Embryonic facial prominence (tissue), 1 donor: ENCODE data around the gene IREB2.
"Not testable (repeated sequence)": the region's sequence is repeated elsewhere in the genome, so short reads cannot be mapped to it uniquely, and the experiment has no call there.

Experiments
- DNase-seq: peaks from one replicate; pipeline ENCODE4 v3.0.0-alpha.2; 2016; ENCODE audit errors: extremely low spot score

Gene IREB2

DNA sequence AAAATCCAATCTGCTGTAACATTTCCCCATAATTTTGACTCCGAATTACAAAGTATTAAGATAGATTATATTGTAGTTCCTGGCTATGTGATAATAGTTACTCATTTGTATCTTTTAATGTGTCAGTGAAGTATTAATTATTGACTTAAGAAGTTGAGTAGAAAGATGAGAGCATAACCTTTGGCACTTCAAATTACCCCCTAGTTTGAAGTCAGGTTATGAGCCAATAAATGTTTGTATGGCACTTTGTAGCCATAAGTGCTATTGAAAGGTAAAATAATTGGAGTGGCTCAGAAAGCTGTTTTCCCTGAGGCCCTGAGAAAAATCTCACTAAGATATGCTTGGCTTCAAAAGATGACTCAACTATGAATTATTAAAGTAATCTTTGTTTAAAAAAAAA lies 31.0 kb downstream of the IREB2 start:
- no peak for DNase-seq

- DNase-seq = no peak
Observed at GRCh38 chr15:78477295-78477694, 39.3 kb downstream of the IREB2 start.

DNA sequence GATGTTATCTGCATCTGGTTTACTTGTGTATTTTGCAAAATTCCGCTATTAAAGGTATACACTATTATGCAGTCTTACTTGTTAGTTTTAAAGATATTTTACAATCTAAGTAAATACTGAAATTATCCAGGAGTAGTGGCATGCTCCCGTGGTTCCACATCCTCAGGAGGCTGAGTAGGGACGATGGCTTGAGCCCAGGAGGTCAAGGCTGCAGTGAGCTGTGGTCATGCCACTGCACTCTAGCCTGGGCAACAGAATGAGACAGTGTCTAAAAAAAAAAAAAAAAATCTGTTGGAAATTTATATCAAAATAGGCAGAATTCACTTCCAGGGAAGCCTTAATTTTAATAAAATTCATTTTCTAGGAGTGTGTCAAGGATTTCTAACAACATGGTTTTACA lies 41.6 kb downstream of the IREB2 start:
- no peak for DNase-seq

- DNase-seq = no peak
Observed at GRCh38 chr15:78481917-78482316, 43.9 kb downstream of the IREB2 start.

- no peak for DNase-seq
Observed at GRCh38 chr15:78492872-78493271, 54.9 kb downstream of the IREB2 start.

- DNase-seq = no peak
Observed at GRCh38 chr15:78501857-78502256, 63.8 kb downstream of the IREB2 start.

GRCh38 chr15:78502641-78503040 lies 64.6 kb downstream of the IREB2 start:
- no peak for DNase-seq

DNA sequence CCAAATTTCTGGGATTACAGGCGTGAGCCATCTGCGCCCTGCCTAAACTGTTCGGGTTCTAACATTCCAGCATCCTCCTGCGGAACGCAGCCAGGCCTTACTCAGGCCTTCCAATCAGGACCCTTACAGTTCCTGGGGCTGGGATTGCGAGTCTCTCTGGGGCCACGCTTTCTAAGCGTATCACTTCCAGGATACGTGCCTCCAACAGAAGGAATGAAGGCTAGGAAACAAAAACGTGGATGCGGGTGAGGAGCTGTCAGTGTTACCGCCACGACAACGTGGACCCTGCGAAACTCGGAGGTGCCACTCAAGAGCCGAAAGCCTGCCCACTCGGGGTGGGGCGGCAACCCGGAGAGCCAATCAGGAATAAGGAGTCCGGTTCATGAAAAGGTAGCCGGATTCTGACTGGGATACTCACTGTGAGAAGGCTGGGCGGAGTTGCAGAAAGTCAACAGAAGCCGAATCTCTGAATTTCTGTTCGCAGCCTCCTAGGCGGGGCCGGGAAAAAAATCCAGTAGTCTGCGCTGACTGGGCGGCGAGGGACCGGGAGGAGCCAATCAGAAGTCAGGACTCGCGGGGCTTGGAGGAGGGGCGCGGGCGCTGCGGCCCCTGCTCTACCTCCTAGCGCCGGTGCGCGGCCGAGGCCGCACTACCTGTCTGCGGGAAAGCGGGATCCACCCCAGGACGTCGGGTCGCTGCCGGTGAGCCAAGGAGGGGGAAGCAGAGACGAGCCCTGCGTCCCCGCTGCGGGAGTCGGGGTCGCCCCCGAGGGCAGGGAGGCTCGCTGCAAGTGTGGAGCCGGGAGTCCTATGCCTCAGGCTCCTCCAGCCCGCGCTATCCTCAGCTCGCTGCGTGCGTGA lies 69.2 kb downstream of the IREB2 start, which contains the start of gene HYKK:
Gene HYKK (plus strand): TSS at position 607 of the 860 bp plus-strand sequence. CDS start 5,512 bp downstream, outside the sequence.
- DNase-seq = peak; percentile 96

- no peak for DNase-seq
Observed at GRCh38 chr15:78507831-78508160, 69.8 kb downstream of the IREB2 start.

DNA sequence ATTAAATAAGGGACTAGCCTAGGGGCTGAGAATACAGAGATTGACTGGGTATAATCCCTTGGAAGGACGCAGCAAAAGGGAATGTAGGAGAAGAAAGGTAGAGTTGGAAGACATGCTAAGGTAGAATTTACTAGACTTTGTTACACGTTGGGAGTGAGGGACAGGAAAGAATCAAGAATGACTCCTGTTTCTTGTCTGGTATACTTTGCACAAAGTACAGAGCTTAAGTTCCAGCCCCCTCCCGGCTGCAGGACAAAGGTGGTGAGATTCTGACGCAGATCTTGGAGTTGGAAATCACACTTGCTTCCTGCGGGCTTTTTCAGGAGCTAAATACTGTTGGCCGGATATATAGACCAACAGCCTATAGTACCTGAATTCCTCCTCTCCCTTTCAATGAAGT lies 70.3 kb downstream of the IREB2 start:
- no peak for DNase-seq

DNA sequence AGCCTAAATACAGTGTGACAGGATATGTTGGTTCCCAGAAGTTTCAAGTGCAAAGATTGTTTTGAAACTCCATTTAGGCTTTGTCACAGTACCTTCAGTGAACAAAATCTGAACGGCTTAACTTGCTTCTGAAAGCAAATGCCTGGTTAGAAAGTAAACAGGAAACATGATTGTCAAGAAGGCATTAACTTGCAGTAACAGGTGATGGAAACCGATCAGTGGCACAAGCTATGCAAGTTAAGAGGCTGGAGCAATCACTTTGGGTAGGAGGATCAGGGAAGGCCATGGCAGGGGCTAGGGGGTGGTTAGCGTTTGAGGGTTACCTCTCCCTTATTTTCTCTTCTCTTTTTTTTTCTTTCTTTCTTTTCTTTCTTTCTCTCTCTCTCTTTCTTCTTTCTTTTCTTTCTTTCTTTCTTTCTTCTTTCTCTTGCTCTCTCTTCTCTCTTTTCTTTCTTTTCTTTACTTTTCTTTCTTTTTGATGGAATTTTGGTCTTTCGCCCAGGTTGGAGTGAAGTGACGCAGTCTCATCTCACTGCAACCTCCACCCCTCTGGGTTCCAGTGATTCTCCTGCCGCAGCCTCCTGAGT lies 71.8 kb downstream of the IREB2 start:
- DNase-seq = no peak

DNA sequence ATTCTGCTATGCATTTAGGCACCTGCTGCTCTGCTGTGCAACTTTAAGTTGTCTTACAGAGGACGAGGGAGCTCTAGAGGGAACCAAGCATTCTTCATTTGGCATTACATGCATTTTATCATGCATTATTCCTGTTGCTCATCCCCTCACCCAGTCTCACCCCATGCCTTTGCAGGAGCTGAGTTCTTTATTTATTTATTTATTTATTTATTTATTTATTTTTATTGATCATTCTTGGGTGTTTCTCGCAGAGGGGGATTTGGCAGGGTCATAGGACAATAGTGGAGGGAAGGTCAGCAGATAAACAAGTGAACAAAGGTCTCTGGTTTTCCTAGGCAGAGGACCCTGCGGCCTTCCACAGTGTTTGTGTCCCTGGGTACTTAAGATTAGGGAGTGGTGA lies 82.0 kb downstream of the IREB2 start:
- not testable (repeated sequence) for DNase-seq

- no peak for DNase-seq
Observed at GRCh38 chr15:78524230-78524629, 86.2 kb downstream of the IREB2 start.

DNA sequence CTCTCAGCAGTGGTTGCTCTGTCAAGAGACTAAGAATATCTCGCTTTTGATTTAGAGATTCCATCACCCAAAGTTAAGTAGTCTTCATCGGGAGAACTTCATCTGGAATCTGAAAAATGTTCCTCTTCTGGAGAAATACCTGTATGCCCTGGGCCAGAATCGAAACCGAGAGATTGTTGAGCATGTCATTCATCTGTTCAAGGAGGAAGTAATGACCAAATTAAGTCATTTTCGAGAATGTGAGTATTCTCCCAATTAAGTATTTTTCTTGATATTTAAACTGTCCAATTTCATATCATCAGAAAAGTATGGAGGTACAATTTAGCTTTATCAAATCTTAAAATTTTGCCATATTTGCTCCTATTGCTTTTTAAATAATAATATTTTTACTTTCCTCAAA lies 89.3 kb downstream of the IREB2 start:
- DNase-seq = no peak

DNA sequence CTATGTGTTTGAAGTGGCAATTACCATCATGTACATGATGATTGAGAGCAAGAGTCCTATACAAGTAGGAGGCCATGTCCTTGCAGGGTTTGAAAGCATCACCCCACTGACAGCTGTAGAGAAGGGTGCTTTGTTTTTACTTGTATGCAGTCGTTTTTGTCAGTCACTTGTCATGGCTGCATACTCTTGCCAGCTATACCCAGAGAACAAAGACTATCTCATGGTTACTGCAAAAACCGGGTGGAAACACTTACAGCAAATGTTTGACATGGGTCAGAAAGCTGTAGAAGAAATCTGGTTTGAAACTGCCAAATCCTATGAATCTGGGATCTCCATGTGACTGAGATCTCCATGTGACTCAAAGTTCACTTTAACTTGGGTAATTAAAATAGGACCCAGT lies 95.3 kb downstream of the IREB2 start:
- no peak for DNase-seq

DNA sequence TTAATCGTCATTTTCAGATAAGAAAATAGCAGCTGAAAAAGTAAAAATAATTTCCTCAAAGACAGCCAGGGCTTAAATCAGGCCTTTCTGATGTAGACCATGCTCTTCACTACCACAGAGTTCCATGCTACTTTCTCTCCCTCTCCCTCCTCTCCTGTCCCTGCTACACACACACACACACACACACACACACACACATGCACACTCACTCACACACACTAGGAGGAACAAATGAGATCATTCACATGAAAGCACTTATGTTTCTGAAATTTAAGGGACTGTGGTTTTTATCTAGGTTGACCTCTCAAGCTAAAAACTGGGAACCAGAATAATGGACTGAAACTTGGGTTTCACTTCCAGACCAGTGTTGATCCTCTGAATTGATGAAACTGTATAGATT lies 98.1 kb downstream of the IREB2 start:
- no peak for DNase-seq

GRCh38 chr15:78537266-78537905 lies 99.4 kb downstream of the IREB2 start:
- DNase-seq = peak; percentile 10

GRCh38 chr15:78538358-78538757 lies 100.3 kb downstream of the IREB2 start:
- DNase-seq = no peak

GRCh38 chr15:78539464-78540140 lies 101.6 kb downstream of the IREB2 start:
- not testable (repeated sequence) for DNase-seq

GRCh38 chr15:78540141-78540870 lies 102.3 kb downstream of the IREB2 start, which contains the start of gene PSMA4:
TSS of gene PSMA4 (plus strand) at chr15:78540444. CDS start at chr15:78541928, 1,484 bp downstream.
- peak; percentile 64 for DNase-seq
